Measurements from ENCODE around the gene TBC1D3B. TPM values are rescaled to one million over a fixed set of nuclear protein-coding genes. Genes with fewer than 3 reads are reported as not detected.

The TBC1D3B gene
- total RNA-seq, 1 experiment from 2014 or later: 1.4 TPM

- no peaks in the 10 kb centered on the region for H3F3A ChIP-seq (ENCODE audit: low read length, unreplicated experiment)
- H3K9me2 ChIP-seq (replicated peaks; ENCODE audit: low read length): no peaks in the 10 kb centered on the region
- no peak overlapping the region for H3K27ac ChIP-seq (ENCODE audit: low read length)
- DNase-seq: no peak
- H2AFZ ChIP-seq (ENCODE audit: low read length): no peak overlapping the region
- no peak overlapping the region for H3K9ac ChIP-seq (ENCODE audit: low read length)
- intact Hi-C loops (cut with micrococcal nuclease): no loop called here
- no peaks in the 10 kb centered on the region for H4K20me1 ChIP-seq (ENCODE audit: low read length)
- H3K9me3 ChIP-seq (ENCODE audit: low read length): no peaks in the 10 kb centered on the region
- H3K79me2 ChIP-seq (ENCODE audit: low read length): no peaks in the 10 kb centered on the region
- no peak for ATAC-seq
- H3K27me3 ChIP-seq (ENCODE audit: low read length): no peaks in the 10 kb centered on the region
- no TSS peak for BruUV-seq (replicated peaks)
- H3K4me1 ChIP-seq (ENCODE audit: insufficient read depth, low read length): no peaks in the 10 kb centered on the region
- no peak for TF ChIP-seq EZH2 (IDR thresholded peaks at IDR 0.05; ENCODE audit: low read length, unreplicated experiment)
- no peak for TF ChIP-seq EZH2phosphoT487 (IDR thresholded peaks at IDR 0.05; ENCODE audit: borderline replicate concordance, low read length)
- no peak for TF ChIP-seq CTCF (conservative IDR thresholded peaks at IDR 0.05; ENCODE audit: low read depth, low read length)
- no peak overlapping the region for H3K4me3 ChIP-seq (ENCODE audit: low read length)
- H3K36me3 ChIP-seq (ENCODE audit: low read depth, low read length): no peaks in the 10 kb centered on the region
- H3K4me2 ChIP-seq (ENCODE audit: low read length): no peak overlapping the region
- ChIA-PET CTCF (no interaction called here), POLR2A (ENCODE audit: unreplicated experiment) (no interaction called here)
Measured at GRCh38 chr17:36153895-36154610, 22.4 kb downstream of the TBC1D3B start.

GRCh38 chr17:36152639-36153120 lies 23.8 kb downstream of the TBC1D3B start:
- intact Hi-C loops (cut with micrococcal nuclease): no loop called here
- CTCF ChIA-PET: no interaction called here

More at GRCh38 chr17:36152639-36153120, 23.8 kb downstream of the TBC1D3B start:
- H4K20me1 ChIP-seq (ENCODE audit: low read length): no peaks in the 10 kb centered on the region
- no peaks in the 10 kb centered on the region for H3F3A ChIP-seq (ENCODE audit: low read length, unreplicated experiment)
- H3K27ac ChIP-seq (ENCODE audit: low read length): no peak overlapping the region
- H3K9me2 ChIP-seq (replicated peaks; ENCODE audit: low read length): no peaks in the 10 kb centered on the region
- TF ChIP-seq EZH2phosphoT487 (IDR thresholded peaks at IDR 0.05; ENCODE audit: borderline replicate concordance, low read length): no peak
- TF ChIP-seq CTCF (conservative IDR thresholded peaks at IDR 0.05; ENCODE audit: low read depth, low read length): no peak
- no peak for TF ChIP-seq EZH2 (IDR thresholded peaks at IDR 0.05; ENCODE audit: low read length, unreplicated experiment)
- H3K9ac ChIP-seq (ENCODE audit: low read length): no peak overlapping the region
- H3K27me3 ChIP-seq (ENCODE audit: low read length): peaks cover under 1% of the 10 kb centered on the region
- no peak for DNase-seq
- no peak for ATAC-seq
- no peak overlapping the region for H2AFZ ChIP-seq (ENCODE audit: low read length)
- no peak overlapping the region for H3K4me3 ChIP-seq (ENCODE audit: low read length)
- BruUV-seq (replicated peaks): no TSS peak
- H3K79me2 ChIP-seq (ENCODE audit: low read length): no peaks in the 10 kb centered on the region
- no peaks in the 10 kb centered on the region for H3K9me3 ChIP-seq (ENCODE audit: low read length)
- POLR2A ChIA-PET (ENCODE audit: unreplicated experiment): interaction anchor here (0.7 kb wide), 1 partner anchor 158 kb away, joined by 3 read pairs; no protein-coding TSS in a partner anchor
- H3K4me2 ChIP-seq (ENCODE audit: low read length): no peak overlapping the region
- H3K36me3 ChIP-seq (ENCODE audit: low read depth, low read length): peaks cover 3% of the 10 kb centered on the region; the same call in 1 of the 2 replicates
- H3K4me1 ChIP-seq (ENCODE audit: insufficient read depth, low read length): no peaks in the 10 kb centered on the region

Measured in PC-3 (cell line).